ENCODE measurements around the gene ERC2.

ERC2 gene

GRCh38 chr3:55749036-55749435, 719.2 kb downstream of the ERC2 start:
- DNase-seq (ENCODE audit: low read depth in 2 of 2), result no peak

DNA sequence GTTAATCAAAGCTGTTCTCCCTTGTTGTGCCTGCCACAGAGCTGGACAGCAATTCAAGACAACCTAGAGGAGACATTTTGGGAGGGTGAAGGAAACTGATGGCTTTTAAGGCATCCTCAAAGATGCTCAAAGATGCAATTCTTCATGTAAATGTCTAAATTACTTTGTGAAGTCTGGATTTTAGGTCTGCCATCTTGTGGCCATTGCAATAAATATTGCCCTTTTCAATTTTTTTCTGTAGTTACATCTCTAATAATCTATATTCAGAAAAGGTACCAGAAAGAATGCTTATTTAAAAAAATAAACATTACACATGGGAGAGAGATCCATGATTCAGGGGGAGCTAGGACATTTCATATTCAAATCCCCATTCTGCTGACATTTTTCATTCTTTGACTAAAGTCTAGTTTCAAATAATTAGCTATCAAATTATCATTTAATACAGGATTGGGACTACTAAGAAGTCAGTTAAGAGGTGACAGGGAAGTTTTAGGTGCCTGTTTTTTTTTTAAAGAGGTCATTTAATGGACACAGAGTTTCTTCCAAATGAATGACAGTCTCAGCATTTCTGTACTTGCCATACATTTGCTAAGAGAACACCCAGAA, 721.4 kb downstream of the ERC2 start:
- no peak for DNase-seq (ENCODE audit: low read depth in 2 of 2)

DNA sequence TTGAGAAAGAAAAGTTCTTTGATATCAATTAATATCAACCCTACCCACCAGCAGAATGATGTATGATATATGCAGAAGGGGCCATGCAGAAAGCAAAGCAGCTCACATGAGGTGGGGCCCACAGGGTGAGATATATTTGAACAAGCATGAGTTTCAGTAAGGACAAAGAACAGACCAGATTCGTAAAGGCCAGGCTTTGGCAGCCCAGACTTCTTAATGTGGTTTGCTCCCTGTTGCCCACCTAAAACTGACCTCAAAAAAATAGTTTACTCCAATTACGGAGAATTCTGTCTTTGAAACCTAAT, 725.5 kb downstream of the ERC2 start:
- DNase-seq (ENCODE audit: low read depth in 2 of 2), result no peak

DNA sequence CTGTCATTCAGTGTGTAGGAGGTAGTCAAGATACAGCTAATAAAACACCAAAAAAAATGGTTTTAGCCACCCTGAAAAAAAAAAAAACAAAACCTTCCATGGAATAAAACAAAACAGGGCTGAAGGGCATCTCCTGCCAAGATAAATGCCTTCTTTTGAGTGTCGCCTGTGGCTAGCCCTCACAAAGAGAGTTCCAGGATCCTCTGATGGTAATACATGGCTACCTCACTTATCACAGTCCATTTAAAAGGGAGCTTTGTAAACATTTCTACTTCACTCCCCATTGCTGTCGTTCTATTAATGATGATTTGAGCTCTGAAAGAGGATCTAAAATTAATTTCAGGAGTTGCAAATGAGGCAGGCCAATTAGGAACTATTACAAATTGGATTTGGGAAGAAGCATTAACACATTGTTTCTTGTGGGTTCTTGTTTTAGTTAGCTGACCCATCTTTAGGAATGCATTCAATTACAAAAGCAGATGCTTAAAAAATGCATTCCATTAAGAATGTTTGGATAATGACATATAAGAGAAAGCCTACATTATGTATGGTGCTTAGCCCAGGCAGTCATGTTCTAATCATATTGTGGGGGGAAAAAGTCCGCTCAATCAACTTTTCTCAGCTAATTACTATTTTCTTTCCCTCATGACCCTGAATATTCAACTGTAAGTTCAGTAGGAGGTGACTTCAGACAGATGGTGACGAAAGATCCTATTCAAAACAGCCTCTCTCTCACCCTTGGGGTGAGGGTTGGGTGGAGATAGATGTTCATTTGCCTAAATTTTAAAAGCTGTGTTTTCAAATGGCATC, 726.0 kb downstream of the ERC2 start:
- no peak for DNase-seq (ENCODE audit: low read depth in 2 of 2)

DNA sequence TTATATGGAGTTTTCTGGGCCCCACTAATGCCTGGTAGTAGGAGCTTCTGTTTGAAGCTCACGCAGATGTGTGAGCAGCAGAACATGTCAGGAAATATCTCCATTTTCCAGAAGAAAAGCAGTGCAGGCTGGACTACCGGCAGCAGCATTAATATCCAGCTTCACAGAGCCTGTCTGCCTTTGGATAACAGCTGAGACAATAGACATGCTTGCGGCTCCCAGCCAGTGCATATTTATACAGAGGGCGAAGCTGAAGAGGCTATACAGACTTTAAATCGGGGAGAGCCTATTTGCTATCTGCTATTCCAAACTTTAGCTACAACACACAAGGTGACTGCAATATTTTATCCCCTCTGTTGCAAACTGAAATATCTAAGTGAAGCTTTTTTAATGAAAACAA, 731.1 kb downstream of the ERC2 start:
- DNase-seq (ENCODE audit: low read depth in 2 of 2), result no peak

GRCh38 chr3:55735976-55736375, 732.3 kb downstream of the ERC2 start:
- no peak for DNase-seq (ENCODE audit: low read depth in 2 of 2)

DNA sequence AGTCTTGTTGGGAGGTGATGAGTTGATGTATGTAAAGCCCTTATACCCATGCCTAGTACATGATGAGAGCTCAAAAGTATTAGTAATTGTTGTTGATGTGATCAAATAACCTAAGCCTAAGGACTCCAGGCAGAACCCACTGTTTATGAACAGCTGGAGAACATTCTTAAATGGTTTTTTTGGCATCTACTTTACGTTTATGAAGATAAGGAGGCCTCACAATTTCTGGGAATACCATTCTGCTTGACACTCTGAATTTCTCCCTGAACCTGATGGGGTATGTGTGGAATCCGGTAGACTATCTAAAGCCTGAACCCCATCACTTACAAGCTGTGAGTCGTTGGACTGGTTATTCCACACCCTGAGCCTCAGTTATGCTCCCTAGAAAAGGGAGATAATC, 736.5 kb downstream of the ERC2 start:
- DNase-seq (ENCODE audit: low read depth in 2 of 2), result no peak

- DNase-seq (ENCODE audit: low read depth in 2 of 2), result no peak
Measured at GRCh38 chr3:55729546-55729945, 738.7 kb downstream of the ERC2 start.

DNA sequence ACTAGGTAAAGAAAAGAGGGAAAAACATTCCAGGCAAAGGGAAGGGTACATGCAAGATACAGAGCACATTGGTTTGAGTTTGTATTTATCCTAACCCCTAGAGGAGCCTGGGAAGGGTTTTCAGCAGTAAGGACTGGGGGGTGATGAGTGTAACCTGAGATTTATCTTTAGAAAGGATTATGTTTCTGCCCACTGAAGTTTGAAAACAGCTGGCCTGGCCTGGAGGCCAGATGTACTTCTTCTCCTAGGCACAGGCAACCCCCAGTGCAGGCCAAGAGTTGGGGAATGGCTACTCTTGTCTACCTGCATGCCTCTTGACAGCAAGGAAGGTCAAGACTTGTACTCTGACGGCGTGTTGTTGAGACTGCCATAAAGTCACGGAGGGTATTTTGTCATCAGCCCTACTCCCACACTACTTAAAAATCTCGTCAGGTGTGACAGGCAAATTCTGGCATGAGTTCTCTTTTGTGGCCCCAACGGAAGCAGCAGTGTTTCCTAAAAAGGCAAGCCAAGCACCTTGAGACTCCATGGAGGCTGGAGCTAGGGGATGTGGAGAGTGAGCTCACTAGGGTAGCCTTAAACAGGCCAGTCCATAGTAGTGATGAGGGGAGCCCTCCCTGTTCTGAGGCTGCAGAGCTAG, 739.7 kb downstream of the ERC2 start:
- no peak for DNase-seq (ENCODE audit: low read depth in 2 of 2)

- DNase-seq (ENCODE audit: low read depth in 2 of 2), result no peak
Measured at GRCh38 chr3:55726501-55726775, 741.8 kb downstream of the ERC2 start.

DNA sequence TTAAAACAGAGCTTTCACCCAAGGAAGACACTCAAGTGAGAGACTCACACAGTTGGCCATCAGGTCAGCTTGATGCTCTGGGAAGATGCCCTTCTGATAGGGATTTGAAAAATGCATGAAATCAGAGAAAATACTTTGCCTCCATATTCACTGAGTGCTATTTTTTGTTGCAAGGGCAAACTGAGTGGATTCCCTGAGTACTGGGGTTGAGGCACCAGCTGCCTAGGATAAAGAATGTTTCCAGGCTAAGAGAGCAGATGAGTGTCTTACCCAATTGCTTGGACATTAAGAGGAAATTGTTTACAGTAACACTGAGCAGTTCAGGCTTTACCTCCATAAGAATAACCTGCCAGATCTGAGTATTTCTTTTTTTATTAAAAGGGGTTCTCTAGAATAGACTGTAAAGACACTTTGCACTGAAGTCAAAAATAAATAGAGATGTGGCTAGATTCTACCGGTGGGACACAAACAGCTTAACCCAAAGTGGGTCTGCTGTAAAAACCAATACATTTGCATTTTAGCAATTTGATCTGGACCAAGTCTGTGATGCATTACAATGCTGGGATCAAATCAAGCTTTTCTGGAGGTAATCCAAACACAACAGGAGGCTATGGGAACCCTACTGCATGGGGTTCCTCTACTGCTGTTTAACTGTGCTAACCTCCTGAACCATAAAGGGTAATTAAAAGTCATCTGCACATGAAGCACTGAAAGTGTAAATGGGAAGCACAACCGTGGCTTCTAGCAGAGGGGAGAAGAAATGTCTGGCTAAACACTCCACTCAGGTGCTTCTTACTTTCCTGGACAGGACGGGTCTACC, 742.4 kb downstream of the ERC2 start:
- no peak for DNase-seq (ENCODE audit: low read depth in 2 of 2)

- DNase-seq (ENCODE audit: low read depth in 2 of 2), result no peak
Measured at GRCh38 chr3:55724821-55725220, 743.4 kb downstream of the ERC2 start.

DNA sequence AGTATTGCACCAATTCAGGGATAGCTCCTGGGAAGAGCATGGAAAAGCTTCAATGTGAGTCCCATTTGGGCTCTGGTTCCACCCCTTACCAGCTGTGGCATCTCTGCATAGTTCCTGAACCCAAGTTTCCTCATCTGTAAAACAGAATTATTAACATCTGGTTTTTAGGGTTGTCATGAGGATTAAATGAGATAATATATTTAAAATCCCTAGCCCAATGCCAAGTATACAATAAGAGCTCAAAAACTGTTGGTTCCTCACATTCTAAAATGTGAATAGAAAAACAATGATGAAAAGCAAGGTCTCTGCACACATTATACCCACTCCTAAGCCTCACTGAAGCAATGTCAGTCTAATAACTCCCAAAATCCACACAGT, 743.9 kb downstream of the ERC2 start:
- no peak for DNase-seq (ENCODE audit: low read depth in 2 of 2)

GRCh38 chr3:55723653-55724406, 744.4 kb downstream of the ERC2 start:
- DNase-seq (ENCODE audit: low read depth in 2 of 2), result no peak

DNA sequence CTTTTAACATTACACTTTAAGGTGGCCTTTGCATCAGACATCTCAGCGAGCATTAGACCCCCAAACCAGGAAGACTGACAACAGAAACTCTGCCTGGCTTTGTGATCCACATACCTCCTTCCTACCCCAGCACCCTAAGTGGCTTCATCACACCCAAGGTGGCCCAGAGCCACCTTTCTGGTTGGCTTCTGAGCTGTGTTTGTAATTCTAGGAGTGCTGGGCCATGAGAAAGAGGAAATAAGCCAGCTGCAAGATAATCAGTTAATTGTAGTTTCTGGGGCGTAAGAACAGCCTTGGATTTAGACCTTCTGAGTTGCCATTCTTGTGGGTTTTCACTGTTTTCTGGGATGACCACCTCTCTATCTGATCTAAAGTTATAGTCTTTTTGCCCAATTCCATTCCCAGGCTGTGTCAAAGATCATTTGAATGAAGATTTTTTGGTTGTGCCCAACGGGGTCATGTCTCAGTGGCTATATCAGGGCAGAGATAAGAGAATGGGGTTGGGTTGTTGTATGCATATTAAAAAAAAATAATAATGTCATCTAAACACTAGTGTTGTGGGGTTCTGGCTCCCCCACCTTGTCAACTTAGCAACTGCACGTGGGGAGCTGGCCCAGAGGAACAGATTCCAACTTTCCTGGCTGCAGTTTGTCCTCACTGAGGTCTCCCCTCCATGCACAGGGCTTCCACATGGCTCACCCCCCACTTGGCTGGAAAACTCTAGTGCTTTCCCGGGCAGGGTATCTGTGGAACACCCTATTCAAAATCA, 746.4 kb downstream of the ERC2 start:
- DNase-seq (ENCODE audit: low read depth in 2 of 2), result no peak

DNA sequence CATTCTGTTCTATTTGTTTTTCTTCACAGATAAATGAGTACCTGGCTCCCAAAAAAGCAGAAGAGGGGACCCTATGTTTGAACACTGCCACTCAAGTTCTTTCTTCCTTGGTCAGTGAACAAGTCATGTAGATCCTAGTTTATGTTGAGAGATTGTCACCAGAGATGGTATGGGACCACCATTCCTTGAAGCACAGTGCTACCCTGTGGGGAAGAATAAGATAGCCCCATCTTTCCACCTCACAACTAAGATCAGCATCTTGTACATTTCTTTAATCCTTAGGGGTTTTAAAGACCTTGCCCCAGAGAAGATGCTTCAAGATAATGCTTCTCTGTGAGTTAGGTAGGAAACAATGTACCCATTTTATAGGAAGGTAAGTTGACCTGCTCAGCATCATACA, 747.7 kb downstream of the ERC2 start:
- no peak for DNase-seq (ENCODE audit: low read depth in 2 of 2)

GRCh38 chr3:55719508-55719907, 748.8 kb downstream of the ERC2 start:
- DNase-seq (ENCODE audit: low read depth in 2 of 2), result no peak

- DNase-seq (ENCODE audit: low read depth in 2 of 2), result no peak
Measured at GRCh38 chr3:55719006-55719405, 749.3 kb downstream of the ERC2 start.

DNA sequence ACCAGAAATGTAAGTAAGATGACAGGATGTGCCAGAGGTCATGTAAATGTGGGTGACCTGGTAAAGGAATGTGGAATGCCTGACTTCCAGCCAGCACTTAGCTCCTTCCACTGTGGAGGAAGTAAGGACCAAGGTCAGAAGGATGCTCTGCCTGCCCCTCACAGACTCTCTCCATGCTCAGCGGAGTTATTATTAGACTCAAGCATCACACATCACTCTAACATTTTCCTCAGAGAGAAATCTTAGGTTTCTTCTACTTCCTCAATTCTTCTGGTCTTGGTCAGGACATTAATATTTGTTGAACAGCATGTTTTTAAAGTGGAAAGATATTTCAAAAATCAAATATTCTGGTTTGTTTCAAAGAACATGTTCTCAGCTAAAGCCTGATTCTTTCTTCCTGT, 749.7 kb downstream of the ERC2 start:
- no peak for DNase-seq (ENCODE audit: low read depth in 2 of 2)

GRCh38 chr3:55718074-55718473, 750.2 kb downstream of the ERC2 start:
- no peak for DNase-seq (ENCODE audit: low read depth in 2 of 2)

DNA sequence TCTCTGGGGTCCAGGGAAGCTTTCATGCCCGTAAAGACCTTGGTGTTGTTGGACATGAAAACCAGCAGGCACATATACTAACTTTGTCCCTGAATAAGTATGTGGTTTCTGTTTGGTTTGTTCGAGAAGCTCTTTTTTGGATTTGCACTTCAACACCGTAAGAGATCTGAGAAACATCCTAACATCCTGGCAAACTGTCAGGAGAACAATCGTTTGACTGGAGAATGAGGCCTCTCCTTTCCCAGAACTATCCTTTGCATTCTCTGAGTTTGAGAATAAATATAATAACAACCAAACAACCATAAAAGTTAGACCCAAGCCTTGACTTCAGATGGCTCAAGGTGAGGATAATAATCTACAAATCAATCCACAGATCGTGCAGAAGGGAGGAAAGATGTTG, 750.8 kb downstream of the ERC2 start:
- DNase-seq (ENCODE audit: low read depth in 2 of 2), result no peak

Data from stimulated activated CD4-positive, alpha-beta T cell treated with anti-CD3 and anti-CD28 coated beads, Interleukin-1b, Interleukin-23, amount 100 ng/mL, for 1 hour (primary cell).